Measurements from ENCODE around the gene PNPLA5. TPM values are rescaled to one million over a fixed set of nuclear protein-coding genes. Genes with fewer than 3 reads are reported as not detected.

The PNPLA5 gene
- total and polyA plus RNA-seq, 4 donors, result not detected

DNA sequence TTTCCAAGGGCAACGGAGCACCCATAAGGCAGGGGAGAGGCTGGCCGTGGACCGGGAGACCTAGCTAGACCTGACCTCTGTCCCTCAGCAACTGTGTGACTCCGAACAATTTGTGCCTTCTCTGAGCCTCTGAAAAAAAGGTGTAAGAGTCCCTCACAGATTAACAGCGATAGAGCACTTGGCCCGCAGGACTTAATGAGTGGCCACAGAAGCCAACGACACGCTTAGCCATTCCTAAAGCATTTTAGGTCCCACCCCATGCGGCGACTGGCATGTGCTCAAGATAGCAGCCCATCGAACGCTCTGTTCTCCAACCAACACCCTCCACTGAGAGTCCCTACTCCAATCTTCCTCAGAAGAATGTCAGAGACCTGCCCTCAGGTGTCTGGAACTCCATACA is 31.0 kb downstream of the PNPLA5 start:
- H3K27me3 ChIP-seq (ENCODE audit: control insufficient read depth in 4 of 4, insufficient read depth in 4 of 4, low read length in 3 of 4), result peaks cover 2 to 12% (median 8%) of the 10 kb centered on the region in 4 donors
- peaks cover 0 to 2% (median 0%) of the 10 kb centered on the region in 4 donors for H3K9me3 ChIP-seq (ENCODE audit: control insufficient read depth in 4 of 4, low read length in 3 of 4)
- TF ChIP-seq, protein P1, sequence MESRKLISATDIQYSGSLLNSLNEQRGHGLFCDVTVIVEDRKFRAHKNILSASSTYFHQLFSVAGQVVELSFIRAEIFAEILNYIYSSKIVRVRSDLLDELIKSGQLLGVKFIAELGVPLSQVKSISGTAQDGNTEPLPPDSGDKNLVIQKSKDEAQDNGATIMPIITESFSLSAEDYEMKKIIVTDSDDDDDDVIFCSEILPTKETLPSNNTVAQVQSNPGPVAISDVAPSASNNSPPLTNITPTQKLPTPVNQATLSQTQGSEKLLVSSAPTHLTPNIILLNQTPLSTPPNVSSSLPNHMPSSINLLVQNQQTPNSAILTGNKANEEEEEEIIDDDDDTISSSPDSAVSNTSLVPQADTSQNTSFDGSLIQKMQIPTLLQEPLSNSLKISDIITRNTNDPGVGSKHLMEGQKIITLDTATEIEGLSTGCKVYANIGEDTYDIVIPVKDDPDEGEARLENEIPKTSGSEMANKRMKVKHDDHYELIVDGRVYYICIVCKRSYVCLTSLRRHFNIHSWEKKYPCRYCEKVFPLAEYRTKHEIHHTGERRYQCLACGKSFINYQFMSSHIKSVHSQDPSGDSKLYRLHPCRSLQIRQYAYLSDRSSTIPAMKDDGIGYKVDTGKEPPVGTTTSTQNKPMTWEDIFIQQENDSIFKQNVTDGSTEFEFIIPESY (IDR thresholded peaks at IDR 0.05), result no peak
- TF ChIP-seq FOXA2 (IDR thresholded peaks at IDR 0.05), result no peak
- TF ChIP-seq HNF4A (conservative IDR thresholded peaks at IDR 0.05), result no peak
- TF ChIP-seq, protein P2, sequence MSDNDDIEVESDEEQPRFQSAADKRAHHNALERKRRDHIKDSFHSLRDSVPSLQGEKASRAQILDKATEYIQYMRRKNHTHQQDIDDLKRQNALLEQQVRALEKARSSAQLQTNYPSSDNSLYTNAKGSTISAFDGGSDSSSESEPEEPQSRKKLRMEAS (IDR thresholded peaks at IDR 0.05), result no peak
- TF ChIP-seq TAF1 (conservative IDR thresholded peaks at IDR 0.05), result no peak
- TF ChIP-seq HNF4G (IDR thresholded peaks at IDR 0.05), result no peak
- no peak for TF ChIP-seq EGR1 (IDR thresholded peaks at IDR 0.05; ENCODE audit: low read depth in 2 of 2)
- no peak for TF ChIP-seq RXRA (IDR thresholded peaks at IDR 0.05)
- no peak for TF ChIP-seq RAD21 (IDR thresholded peaks at IDR 0.05)
- TF ChIP-seq NR2F2 (IDR thresholded peaks at IDR 0.05), result no peak
- H3K27ac ChIP-seq (ENCODE audit: low read depth in 1 of 2, low read length in 2 of 2), result no peak overlapping the region
- no peak overlapping the region for H3K4me3 ChIP-seq (ENCODE audit: low read depth in 1 of 3, low read length in 3 of 3)
- H3K4me1 ChIP-seq (ENCODE audit: control insufficient read depth in 4 of 4, insufficient read depth in 4 of 4, low read length in 3 of 4), result peaks cover 0 to 7% (median 3%) of the 10 kb centered on the region in 4 donors
- H3K36me3 ChIP-seq (ENCODE audit: control insufficient read depth in 4 of 4, insufficient read depth in 3 of 4, low read depth in 1 of 4, low read length in 3 of 4), result no peaks in the 10 kb centered on the region
- DNase-seq (ENCODE audit: low spot score), result no peak
- WGBS, result 82% methylated on average over 12 of the region's 12 CpGs
- no peak overlapping the region for H3K9ac ChIP-seq (ENCODE audit: low read depth in 1 of 2, low read length in 2 of 2)

DNA sequence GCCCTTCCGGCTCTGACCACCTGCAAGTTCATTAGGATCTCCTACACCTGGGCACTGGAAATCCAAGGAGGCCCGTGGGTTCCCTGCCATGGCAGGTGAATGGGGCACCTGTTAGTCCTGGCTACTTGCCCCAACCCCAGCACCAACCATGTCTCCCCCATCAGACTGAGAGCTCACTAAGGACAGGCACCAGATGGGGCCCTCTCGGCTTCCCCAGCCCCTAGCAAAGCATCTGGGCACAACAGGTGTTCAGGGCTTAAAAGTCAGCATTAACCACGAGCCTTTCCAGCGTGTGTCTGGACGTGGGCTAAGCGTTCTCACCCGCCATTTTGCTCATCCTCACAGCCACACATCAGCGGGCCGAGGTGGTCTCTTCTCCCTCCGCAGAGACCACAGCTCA is 31.7 kb downstream of the PNPLA5 start:
- no peaks in the 10 kb centered on the region for H3K36me3 ChIP-seq (ENCODE audit: control insufficient read depth in 4 of 4, insufficient read depth in 3 of 4, low read depth in 1 of 4, low read length in 3 of 4)
- no peak overlapping the region for H3K4me3 ChIP-seq (ENCODE audit: low read depth in 1 of 3, low read length in 3 of 3)
- no peak overlapping the region for H3K9ac ChIP-seq (ENCODE audit: low read depth in 1 of 2, low read length in 2 of 2)
- WGBS, result 82% methylated on average over 11 of the region's 11 CpGs
- H3K27ac ChIP-seq (ENCODE audit: low read depth in 1 of 2, low read length in 2 of 2), result no peak overlapping the region
- DNase-seq (ENCODE audit: low spot score), result no peak
- TF ChIP-seq, protein P3, sequence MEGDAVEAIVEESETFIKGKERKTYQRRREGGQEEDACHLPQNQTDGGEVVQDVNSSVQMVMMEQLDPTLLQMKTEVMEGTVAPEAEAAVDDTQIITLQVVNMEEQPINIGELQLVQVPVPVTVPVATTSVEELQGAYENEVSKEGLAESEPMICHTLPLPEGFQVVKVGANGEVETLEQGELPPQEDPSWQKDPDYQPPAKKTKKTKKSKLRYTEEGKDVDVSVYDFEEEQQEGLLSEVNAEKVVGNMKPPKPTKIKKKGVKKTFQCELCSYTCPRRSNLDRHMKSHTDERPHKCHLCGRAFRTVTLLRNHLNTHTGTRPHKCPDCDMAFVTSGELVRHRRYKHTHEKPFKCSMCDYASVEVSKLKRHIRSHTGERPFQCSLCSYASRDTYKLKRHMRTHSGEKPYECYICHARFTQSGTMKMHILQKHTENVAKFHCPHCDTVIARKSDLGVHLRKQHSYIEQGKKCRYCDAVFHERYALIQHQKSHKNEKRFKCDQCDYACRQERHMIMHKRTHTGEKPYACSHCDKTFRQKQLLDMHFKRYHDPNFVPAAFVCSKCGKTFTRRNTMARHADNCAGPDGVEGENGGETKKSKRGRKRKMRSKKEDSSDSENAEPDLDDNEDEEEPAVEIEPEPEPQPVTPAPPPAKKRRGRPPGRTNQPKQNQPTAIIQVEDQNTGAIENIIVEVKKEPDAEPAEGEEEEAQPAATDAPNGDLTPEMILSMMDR (IDR thresholded peaks at IDR 0.05; ENCODE audit: low read depth, low read length, missing input control), result no peak
- TF ChIP-seq RXRA (IDR thresholded peaks at IDR 0.05), result no peak
- no peak for TF ChIP-seq YY1 (IDR thresholded peaks at IDR 0.05)
- H3K9me3 ChIP-seq (ENCODE audit: control insufficient read depth in 4 of 4, low read length in 3 of 4), result peaks cover 0 to 2% (median 0%) of the 10 kb centered on the region in 4 donors
- peaks cover 0 to 7% (median 3%) of the 10 kb centered on the region in 4 donors for H3K4me1 ChIP-seq (ENCODE audit: control insufficient read depth in 4 of 4, insufficient read depth in 4 of 4, low read length in 3 of 4)
- peaks cover 2 to 12% (median 6%) of the 10 kb centered on the region in 4 donors for H3K27me3 ChIP-seq (ENCODE audit: control insufficient read depth in 4 of 4, insufficient read depth in 4 of 4, low read length in 3 of 4)

DNA sequence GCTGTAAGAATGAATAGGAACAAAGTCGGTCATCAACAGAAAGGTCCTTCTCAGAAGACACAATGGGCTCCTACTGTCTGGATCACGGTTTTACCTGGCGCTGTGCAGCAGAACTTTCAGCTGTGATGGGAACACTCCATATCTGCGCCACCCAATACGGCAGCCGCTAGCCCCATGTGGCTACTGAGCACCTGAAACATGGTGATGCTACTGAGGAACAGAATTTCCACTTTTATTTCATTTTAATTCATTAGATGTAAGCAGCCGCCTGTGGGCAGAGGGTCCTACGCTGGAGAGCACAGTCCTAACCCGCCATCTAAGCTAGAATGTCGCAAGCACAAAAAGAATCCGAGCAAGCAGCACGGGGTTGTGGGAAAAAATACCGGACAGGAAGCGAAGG is 32.2 kb downstream of the PNPLA5 start:
- Histone ChIP-seq H3K27me3 (ENCODE audit: control insufficient read depth in 4 of 4, insufficient read depth in 4 of 4, low read length in 3 of 4) (peaks cover 2 to 12% (median 6%) of the 10 kb centered on the region in 4 donors), H3K36me3 (ENCODE audit: control insufficient read depth in 4 of 4, insufficient read depth in 3 of 4, low read depth in 1 of 4, low read length in 3 of 4) (no peaks in the 10 kb centered on the region), H3K4me3 (ENCODE audit: low read depth in 1 of 3, low read length in 3 of 3) (no peak overlapping the region), H3K9me3 (ENCODE audit: control insufficient read depth in 4 of 4, low read length in 3 of 4) (peaks cover 0 to 2% (median 0%) of the 10 kb centered on the region in 4 donors), H3K9ac (ENCODE audit: low read depth in 1 of 2, low read length in 2 of 2) (no peak overlapping the region), H3K4me1 (ENCODE audit: control insufficient read depth in 4 of 4, insufficient read depth in 4 of 4, low read length in 3 of 4) (peaks cover 0 to 7% (median 3%) of the 10 kb centered on the region in 4 donors), H3K27ac (ENCODE audit: low read depth in 1 of 2, low read length in 2 of 2) (no peak overlapping the region)
- WGBS, result 81% methylated on average over 14 of the region's 14 CpGs
- TF ChIP-seq, protein P4, sequence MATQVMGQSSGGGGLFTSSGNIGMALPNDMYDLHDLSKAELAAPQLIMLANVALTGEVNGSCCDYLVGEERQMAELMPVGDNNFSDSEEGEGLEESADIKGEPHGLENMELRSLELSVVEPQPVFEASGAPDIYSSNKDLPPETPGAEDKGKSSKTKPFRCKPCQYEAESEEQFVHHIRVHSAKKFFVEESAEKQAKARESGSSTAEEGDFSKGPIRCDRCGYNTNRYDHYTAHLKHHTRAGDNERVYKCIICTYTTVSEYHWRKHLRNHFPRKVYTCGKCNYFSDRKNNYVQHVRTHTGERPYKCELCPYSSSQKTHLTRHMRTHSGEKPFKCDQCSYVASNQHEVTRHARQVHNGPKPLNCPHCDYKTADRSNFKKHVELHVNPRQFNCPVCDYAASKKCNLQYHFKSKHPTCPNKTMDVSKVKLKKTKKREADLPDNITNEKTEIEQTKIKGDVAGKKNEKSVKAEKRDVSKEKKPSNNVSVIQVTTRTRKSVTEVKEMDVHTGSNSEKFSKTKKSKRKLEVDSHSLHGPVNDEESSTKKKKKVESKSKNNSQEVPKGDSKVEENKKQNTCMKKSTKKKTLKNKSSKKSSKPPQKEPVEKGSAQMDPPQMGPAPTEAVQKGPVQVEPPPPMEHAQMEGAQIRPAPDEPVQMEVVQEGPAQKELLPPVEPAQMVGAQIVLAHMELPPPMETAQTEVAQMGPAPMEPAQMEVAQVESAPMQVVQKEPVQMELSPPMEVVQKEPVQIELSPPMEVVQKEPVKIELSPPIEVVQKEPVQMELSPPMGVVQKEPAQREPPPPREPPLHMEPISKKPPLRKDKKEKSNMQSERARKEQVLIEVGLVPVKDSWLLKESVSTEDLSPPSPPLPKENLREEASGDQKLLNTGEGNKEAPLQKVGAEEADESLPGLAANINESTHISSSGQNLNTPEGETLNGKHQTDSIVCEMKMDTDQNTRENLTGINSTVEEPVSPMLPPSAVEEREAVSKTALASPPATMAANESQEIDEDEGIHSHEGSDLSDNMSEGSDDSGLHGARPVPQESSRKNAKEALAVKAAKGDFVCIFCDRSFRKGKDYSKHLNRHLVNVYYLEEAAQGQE (IDR thresholded peaks at IDR 0.05), result no peak
- DNase-seq (ENCODE audit: low spot score), result no peak

Data from liver (tissue), 9 donors.